ENCODE data around the gene PCDHA9. TPM values are rescaled to one million over a fixed set of nuclear protein-coding genes. Genes with fewer than 3 reads are reported as not detected.
"Not testable (repeated sequence)": the region's sequence is repeated elsewhere in the genome, so short reads cannot be mapped to it uniquely, and the experiment has no call there.

PCDHA9 gene
- total RNA-seq (under 1 TPM in 5 of 7 donors, not detected in 2; 0.13 to 0.98 (median 0.17) TPM), polyA plus RNA-seq (not detected)
- long read RNA-seq, donor 1: 0 reads
- long read RNA-seq, donor 2: 0 reads

GRCh38 chr5:140848139-140849102, at the start of gene PCDHA9:
TSS of gene PCDHA9 (plus strand) at chr5:140848382. CDS start at chr5:140848496, 114 bp downstream.
- H3K4me1 ChIP-seq; intact Hi-C loops (cut with DNase I; ENCODE audit: low total_unique reads); H3K27ac ChIP-seq; DNase-seq; H3K36me3 ChIP-seq: not testable (repeated sequence)
- H3K9me3 ChIP-seq: peaks cover 0 to 57% (median 19%) of the 10 kb centered on the region in 8 donors
- peaks cover 0 to 79% (median 9%) of the 10 kb centered on the region in 7 donors for H3K27me3 ChIP-seq (replicated peaks in 1 of 7)
- peak within 1 kb of the TSS in 1 of 8 donors; percentile 9 for H3K4me3 ChIP-seq
- 21 to 30% (median 28%) methylated on average over 15 to 46 of the region's 48 CpGs; no CpG with 5 or more reads in 1 of the 5 donors for WGBS, 5 donors

GRCh38 chr5:140800816-140801493, 47.2 kb upstream of the PCDHA9 start, which contains the start of gene PCDHA3:
TSS of gene PCDHA3 (plus strand) at chr5:140801057.
- H3K27ac ChIP-seq: no peak within 1 kb of the TSS
- WGBS, 5 donors: 20 to 30% (median 25%) methylated on average over 27 to 29 of the region's 29 CpGs
- no peaks in the 10 kb centered on the region for H3K4me1 ChIP-seq
- DNase-seq: no peak
- H3K27me3 ChIP-seq (replicated peaks in 1 of 7): peaks cover 0 to 58% (median 0%) of the 10 kb centered on the region in 7 donors
- H3K4me3 ChIP-seq: peak within 1 kb of the TSS in 2 of 8 donors; percentile 32 to 44
- intact Hi-C loops (cut with DNase I; ENCODE audit: low total_unique reads): no loop called here
- H3K9me3 ChIP-seq: peaks cover 2 to 95% (median 64%) of the 10 kb centered on the region in 8 donors
- no peak for TF ChIP-seq POLR2A (IDR thresholded peaks at IDR 0.05)
- peak in 1 of 11 experiments; percentile 12 for TF ChIP-seq CTCF (IDR thresholded peaks at IDR 0.05 in 8 of 11, conservative IDR thresholded peaks at IDR 0.05 in 3 of 11)
- no peaks in the 10 kb centered on the region for H3K36me3 ChIP-seq

GRCh38 chr5:140801494-140801841, 46.7 kb upstream of the PCDHA9 start:
- peak overlapping the region in 2 of 8 donors; percentile 32 to 44 for H3K4me3 ChIP-seq
- TF ChIP-seq POLR2AphosphoS5 (IDR thresholded peaks at IDR 0.05) (no peak), POLR2A (IDR thresholded peaks at IDR 0.05) (no peak), CTCF (IDR thresholded peaks at IDR 0.05 in 8 of 11, conservative IDR thresholded peaks at IDR 0.05 in 3 of 11) (peak in 2 of 11 experiments; percentile 10 to 12)
- no peaks in the 10 kb centered on the region for H3K4me1 ChIP-seq
- H3K36me3 ChIP-seq: no peaks in the 10 kb centered on the region
- 17 to 31% (median 20%) methylated on average over 16 of the region's 16 CpGs for WGBS, 5 donors
- intact Hi-C loops (cut with DNase I; ENCODE audit: low total_unique reads): no loop called here
- peaks cover 0 to 58% (median 0%) of the 10 kb centered on the region in 7 donors for H3K27me3 ChIP-seq (replicated peaks in 1 of 7)
- peaks cover 2 to 95% (median 64%) of the 10 kb centered on the region in 8 donors for H3K9me3 ChIP-seq
- no peak for DNase-seq
- no peak overlapping the region for H3K27ac ChIP-seq

GRCh38 chr5:140802381-140802780, 45.8 kb upstream of the PCDHA9 start:
- WGBS, 5 donors: 49 to 78% (median 60%) methylated on average over 29 to 45 of the region's 45 CpGs
- peaks cover 0 to 58% (median 0%) of the 10 kb centered on the region in 7 donors for H3K27me3 ChIP-seq (replicated peaks in 1 of 7)
- intact Hi-C loops (cut with DNase I; ENCODE audit: low total_unique reads); H3K4me1 ChIP-seq; H3K27ac ChIP-seq; H3K36me3 ChIP-seq; H3K4me3 ChIP-seq; DNase-seq: not testable (repeated sequence)
- H3K9me3 ChIP-seq: peaks cover 0 to 95% (median 64%) of the 10 kb centered on the region in 8 donors

All from spleen (tissue), 13 donors.